ENCODE data around the gene POC1A.

POC1A gene

GRCh38 chr3:52154135-52155094, at the start of gene POC1A:
TSS of gene POC1A (minus strand) at chr3:52154423. CDS start at chr3:52154372, 51 bp downstream.
- DNase-seq (ENCODE audit: low read depth, low spot score) = peak; percentile 78

- DNase-seq (ENCODE audit: low read depth, low spot score) = no peak
These were observed 49.5 kb upstream of the POC1A start for GRCh38 chr3:52203701-52204100.

GRCh38 chr3:52202384-52203077, 48.3 kb upstream of the POC1A start:
- no peak for DNase-seq (ENCODE audit: low read depth, low spot score)

- no peak for DNase-seq (ENCODE audit: low read depth, low spot score)
These were observed 46.9 kb upstream of the POC1A start for GRCh38 chr3:52200981-52201679.

GRCh38 chr3:52198643-52199608, 44.7 kb upstream of the POC1A start:
- DNase-seq (ENCODE audit: low read depth, low spot score) = no peak

GRCh38 chr3:52197842-52198625, 43.8 kb upstream of the POC1A start, which contains the start of gene ALAS1:
TSS of gene ALAS1 (plus strand) at chr3:52198160. CDS start at chr3:52199242, 1,082 bp downstream.
- DNase-seq (ENCODE audit: low read depth, low spot score) = peak; percentile 80

- DNase-seq (ENCODE audit: low read depth, low spot score) = no peak
These were observed 43.2 kb upstream of the POC1A start for GRCh38 chr3:52197499-52197841.

- no peak for DNase-seq (ENCODE audit: low read depth, low spot score)
These were observed 42.8 kb upstream of the POC1A start for GRCh38 chr3:52196977-52197376.

GRCh38 chr3:52195823-52196331, 41.7 kb upstream of the POC1A start:
- no peak for DNase-seq (ENCODE audit: low read depth, low spot score)

- no peak for DNase-seq (ENCODE audit: low read depth, low spot score)
These were observed 41.0 kb upstream of the POC1A start for GRCh38 chr3:52195291-52195597.

- no peak for DNase-seq (ENCODE audit: low read depth, low spot score)
These were observed 40.5 kb upstream of the POC1A start for GRCh38 chr3:52194485-52195290.

GRCh38 chr3:52193065-52193464, 38.8 kb upstream of the POC1A start:
- no peak for DNase-seq (ENCODE audit: low read depth, low spot score)

- no peak for DNase-seq (ENCODE audit: low read depth, low spot score)
These were observed 37.4 kb upstream of the POC1A start for GRCh38 chr3:52191663-52192062.

GRCh38 chr3:52190294-52191074, 36.3 kb upstream of the POC1A start:
- no peak for DNase-seq (ENCODE audit: low read depth, low spot score)

- no peak for DNase-seq (ENCODE audit: low read depth, low spot score)
These were observed 34.3 kb upstream of the POC1A start for GRCh38 chr3:52188556-52188955.

- no peak for DNase-seq (ENCODE audit: low read depth, low spot score)
These were observed 32.5 kb upstream of the POC1A start for GRCh38 chr3:52186729-52187128.

- no peak for DNase-seq (ENCODE audit: low read depth, low spot score)
These were observed 31.6 kb upstream of the POC1A start for GRCh38 chr3:52185837-52186236.

GRCh38 chr3:52185311-52185710, 31.1 kb upstream of the POC1A start:
- DNase-seq (ENCODE audit: low read depth, low spot score) = no peak

Measured in activated naive CD8-positive, alpha-beta T cell treated with anti-CD3 and anti-CD28 coated beads, Interleukin-2, amount 50 U/mL, for 16 hours (primary cell).